ENCODE measurements around the gene SMYD5. TPM values are rescaled to one million over a fixed set of nuclear protein-coding genes. Genes with fewer than 3 reads are reported as not detected.
"Not testable (repeated sequence)": the region's sequence is repeated elsewhere in the genome, so short reads cannot be mapped to it uniquely, and the experiment has no call there.

Gene SMYD5
- total RNA-seq, 1 donor from 2014 or later: 25.5 TPM

DNA sequence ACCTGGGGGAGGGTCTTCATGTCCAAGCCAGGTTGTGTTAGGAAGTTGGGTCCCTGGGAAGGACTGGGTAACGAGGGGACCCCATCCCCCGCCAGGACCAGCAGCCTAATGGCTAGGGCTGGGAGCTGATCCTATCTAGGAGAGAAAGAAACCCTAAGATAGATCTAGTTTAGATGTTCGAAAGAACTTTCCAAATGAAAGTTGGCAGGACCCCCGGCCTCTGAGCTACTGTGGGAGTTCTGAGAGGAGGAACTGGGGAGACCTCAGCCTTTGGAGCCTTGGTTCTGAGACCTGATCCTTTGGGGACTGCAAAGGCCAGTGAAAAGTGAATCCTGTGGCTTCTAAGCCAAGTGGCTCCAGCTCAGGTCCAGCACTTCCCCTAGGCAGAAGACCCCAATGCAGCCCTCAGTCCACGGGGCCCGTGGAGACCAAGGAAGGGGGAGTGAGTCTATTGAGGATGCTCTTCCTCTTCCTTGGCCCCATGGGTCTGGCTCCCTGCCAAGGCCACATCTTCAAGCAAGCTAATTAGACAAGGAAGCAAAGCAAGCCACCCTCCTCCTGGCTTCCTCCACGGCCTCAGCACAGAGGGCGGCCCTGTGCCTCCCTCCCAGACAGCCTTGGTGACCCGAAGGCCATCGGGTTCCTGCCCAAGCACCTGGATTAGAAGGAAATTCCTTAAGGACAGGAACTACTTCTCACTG, 43.5 kb downstream of the SMYD5 start:
- intact Hi-C loops (cut with micrococcal nuclease): no loop called here

DNA sequence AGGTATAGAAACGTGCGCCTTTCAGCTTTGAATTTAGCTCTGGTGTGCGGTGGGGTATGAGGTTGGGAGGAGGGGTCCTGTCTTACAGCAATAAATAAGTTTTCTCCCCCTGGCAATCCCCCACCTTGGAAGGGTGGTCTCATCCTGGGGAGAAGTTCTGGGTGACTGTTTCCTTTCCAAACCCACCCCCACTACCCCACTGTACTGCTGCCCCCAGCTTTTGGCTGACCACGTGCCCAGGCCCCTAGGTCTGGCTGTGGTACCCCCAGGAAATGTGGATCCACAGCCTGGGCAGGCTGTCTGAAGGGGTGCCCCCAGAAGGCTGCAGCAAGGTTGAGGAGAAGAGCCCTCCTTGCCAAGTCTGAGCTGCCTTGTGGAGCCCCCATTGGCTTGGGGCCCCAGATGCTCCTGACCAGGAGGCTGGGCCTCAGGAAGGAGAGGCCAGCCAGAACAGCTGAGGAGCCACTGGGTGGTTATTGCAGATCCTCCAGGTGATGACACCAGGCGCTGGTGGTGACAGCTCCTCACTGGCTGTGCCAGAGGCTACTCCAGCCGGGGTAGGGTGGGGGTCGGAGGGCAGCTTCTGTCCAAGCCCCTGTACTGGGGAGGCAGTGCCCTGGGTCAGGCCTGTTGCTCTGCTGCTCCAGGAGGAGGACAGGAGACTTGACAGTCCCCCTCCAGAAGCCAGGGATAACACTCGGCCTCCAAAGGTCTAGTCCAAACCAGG, 44.3 kb downstream of the SMYD5 start:
- intact Hi-C loops (cut with micrococcal nuclease): no loop called here

DNA sequence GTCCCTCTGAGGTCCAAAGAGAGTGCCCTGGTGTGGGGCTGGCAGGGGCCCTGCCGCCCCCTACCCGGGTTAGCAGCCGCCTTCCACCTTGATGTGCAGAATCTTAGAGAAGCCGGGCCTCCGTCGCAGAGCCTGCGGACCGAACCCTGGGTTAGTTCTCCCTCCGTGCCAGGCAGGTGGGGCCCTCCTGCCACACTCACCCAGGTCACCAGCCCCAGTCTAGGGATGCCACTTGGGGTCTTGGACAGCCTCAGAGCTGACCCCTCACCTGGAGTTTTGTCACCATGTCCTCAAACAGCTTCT, 44.8 kb downstream of the SMYD5 start:
- intact Hi-C loops (cut with micrococcal nuclease): no loop called here

DNA sequence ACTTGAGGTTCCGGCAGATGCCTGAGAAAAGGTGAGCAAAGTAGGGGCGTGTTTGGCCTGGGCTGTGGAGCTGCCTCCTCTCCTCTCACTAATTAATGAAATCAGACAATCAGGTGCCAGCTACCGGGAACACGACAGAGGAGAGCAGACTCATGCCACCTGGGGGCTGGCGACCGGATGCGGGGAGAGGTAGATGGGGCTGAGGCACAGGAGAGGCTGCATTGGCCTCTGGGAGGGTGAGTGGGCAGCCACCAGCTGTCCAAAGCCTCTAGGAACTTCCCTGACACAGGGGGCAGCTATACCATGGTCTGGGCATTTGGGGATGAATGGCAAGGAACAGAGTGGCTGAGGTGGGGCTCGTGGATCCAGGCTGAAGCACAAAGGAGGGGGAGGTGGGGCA, 45.2 kb downstream of the SMYD5 start:
- intact Hi-C loops (cut with micrococcal nuclease): no loop called here

DNA sequence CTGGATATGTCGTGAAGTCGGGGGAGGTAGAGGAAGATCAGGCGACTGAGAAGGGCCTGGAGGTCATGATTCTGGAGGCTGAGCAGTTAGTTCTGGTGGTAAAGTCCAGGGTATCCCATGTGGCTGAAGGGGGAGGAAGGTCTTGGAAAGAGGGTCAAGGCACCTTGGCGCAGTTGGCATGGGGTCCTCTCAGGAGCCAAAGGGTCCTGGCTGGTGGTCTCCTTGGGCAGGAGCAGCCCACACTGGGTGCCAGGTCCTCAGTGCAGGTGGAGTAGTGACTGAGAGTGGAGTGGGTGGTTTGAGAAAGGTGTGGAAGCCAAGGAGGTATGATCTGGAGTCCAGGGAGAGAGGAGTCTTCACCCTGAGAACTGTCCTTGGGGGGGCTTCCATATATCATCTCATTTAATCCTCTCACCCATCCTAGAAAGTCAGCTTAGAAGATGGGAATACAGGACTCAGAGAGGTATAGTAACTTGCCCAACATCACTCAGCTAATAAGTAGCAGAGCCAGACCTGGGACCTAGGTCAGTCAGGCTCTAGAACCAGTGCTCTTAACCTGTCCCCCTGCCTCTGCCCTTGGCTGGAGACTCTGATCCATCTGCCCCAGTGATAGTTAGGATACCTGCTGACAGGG, 45.8 kb downstream of the SMYD5 start:
- intact Hi-C loops (cut with micrococcal nuclease): no loop called here

DNA sequence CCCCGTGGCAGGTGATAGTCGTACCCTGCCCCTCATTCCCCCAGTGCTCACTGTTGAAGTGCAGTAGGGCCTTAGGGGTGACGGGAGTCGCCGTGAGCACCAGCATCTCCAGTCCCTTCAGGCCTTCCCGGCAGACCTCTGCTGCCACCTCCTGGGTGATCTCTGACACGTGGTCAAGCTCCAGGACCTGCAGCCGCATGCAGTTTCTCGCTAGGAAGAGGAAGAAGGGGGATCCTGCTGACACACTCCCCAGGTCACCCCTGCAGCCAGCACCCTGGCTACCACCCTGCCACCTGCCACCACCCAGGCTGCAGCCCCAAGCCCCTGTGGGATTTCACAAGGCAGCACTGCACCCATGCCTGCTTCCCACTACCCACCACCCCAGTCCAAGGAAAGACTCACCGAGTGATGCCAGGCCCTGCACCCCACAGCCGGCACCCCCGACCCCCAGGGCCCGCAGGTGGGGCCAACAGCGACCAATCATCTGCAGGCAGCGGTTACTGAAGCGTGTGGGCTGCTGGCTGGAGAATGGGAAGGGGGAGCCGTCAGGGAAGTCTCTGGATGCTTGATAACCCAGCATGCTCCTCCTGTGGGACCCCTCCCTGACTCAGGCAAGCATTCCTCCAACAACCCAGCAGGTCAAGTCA, 46.4 kb downstream of the SMYD5 start:
- intact Hi-C loops (cut with micrococcal nuclease): no loop called here

DNA sequence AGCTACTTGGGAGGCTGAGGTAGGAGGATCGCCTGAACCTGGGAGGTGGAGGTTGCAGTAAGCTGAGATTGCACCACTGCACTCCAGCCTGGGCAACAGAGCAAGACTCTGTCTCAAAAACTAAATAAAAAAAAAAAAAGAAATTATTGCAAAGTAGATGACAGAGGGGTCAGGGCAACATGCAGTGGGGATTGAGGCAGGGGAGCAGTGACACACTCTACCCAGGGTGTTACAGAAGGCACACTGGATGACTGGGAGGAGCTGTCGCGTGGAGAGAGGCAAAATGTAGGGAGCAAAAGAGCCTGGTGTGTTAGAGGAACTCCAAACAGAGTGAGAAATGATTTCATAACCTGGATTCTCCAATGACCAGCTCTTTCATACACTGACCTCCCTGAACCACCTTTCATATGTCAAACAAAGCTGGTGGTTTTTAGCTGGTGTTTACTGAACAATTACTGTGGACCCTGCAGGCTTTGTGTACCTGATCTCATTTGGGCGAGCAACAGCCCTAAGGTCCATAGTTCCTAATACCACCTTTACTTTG, 48.1 kb downstream of the SMYD5 start:
- intact Hi-C loops (cut with micrococcal nuclease): no loop called here

DNA sequence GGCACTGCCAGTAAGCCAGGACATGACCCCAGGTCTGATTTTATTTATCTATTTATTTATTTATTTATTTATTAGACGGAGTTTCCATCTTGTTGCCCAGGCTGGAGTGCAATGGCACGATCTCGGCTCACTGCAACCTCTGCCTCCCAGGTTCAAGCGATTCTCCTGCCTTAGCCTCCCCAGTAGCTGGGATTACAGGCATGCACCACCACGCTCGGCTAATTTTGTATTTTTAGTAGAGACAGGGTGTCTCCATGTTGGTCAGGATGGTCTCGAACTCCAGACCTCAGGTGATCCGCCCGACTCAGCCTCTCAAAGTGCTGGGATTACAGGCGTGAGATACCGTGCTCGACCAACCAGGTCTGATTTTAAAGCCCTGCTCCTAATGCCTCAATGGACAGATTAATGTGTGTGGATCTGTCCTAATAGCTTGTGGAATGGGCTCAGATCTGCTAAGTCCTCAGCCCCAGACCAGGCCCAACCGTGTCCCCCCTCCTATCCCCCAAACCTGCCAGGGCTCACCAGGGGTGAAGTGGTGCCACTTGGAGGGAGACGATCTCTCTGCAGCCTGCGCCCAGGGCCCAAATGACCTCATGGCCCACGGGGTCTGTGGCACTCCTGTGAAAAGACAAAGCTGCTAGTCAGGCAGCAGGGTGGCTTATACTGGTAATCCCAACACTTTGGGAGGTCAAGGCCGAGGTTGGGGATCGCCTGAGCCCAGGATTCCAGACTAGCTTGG, 48.8 kb downstream of the SMYD5 start:
- intact Hi-C loops (cut with micrococcal nuclease): not testable (repeated sequence)

DNA sequence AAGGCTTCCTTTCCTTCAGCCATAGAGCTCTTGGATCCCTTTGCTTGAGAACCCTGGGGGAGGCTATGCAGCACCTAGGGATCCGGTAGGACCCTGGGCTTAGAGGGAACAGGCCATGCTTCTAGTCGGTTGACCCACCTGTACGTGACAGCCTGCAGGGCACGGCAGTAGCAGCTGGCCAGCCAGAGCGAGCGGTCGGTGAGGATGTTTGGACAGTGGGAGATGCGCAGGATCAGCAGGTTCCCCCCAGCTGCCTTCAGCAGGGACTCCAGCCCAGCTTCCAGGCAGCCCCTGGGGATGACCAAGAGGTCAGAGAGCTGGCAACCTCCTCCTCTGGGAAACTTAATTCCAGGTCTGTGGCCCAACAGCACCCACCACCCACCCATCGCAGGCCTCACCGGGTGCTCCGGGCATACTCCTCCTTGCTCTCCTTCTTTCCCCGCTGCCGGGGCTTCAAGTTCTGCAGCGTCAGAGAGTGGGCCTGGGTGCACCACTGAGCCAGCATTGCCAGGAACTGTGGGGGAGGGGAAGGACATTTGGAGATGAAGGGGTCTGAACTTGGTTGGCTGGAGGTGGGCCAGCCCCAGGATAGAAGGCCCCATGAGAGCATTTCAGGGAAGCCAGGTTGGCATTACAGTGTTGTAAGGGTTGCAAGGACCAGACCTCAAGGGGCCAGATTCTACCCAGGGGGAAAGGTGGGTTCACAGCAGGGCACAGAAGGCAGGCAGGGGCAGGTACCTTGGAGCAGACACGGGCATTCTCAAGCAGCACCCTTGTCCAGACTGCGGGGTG, 49.7 kb downstream of the SMYD5 start:
- intact Hi-C loops (cut with micrococcal nuclease): no loop called here

DNA sequence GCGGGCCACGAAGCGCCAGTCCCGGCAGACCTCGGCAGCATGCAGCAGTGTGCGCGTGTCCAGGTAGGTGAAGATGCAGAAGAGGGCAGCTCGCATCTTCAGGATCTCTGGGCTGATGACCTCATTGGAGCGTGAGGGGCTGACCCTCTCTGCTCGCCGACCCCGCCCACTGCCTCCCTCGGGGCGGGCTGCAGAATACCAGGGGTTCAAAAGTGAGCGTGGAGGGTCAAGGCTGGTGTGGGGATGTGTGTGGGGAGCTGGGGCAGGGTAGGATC, 50.2 kb downstream of the SMYD5 start:
- intact Hi-C loops (cut with micrococcal nuclease): no loop called here

DNA sequence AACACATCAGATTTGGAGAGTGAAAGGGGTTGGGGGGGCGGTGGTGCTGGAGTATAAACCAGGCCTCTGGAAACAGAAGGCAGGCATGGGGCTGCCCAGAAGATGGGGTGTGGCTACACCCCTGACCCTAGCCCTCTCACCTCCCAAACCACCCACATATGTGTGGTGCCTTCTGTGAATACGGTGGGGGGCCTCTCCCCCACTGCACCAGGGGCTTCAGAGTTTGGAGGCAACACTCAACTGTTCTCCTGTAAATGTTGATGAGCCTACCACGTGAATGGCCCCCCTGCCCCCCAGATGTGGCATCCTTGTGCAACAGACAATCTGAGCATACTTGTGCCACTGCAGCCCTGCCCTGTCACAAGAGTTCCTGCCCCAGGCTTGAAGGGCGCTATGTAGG, 50.7 kb downstream of the SMYD5 start:
- intact Hi-C loops (cut with micrococcal nuclease): no loop called here

DNA sequence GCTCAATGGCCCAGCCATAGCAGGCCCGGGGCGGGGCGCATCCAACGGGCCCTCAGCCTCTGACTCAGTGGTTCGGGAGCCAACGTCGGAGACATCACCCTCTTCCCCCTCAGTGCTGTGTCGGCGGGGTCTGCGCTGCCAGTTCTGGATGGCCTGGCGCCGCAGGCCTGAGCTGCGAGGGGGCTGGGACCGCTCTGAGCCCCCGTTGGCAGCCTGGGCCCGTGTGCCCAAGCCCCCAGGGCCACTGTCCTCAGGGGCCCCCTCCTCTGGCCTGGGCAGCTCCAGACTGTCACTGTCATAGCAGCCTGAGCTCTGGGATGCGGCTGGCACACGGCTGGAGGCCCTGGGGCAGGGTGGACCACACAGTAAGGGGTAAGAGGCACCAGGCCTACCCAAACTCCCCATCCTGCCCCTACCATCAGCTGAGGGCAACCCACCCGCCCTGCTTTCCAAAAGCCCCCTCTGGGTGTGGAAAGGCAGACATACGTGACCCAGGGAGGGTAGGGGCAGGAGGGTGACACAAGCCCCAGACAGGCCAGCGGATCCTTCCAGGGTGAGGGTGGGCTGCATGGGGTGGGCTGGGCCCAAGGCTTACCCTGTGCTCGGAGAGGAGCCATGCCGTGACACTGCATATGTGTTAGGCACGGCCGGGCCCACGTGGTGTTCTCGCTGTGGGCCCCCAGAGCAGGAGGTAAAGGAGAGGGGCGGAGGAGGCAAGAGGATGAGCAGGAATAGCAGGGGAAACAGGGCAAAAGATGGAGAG, 51.4 kb downstream of the SMYD5 start:
- intact Hi-C loops (cut with micrococcal nuclease): no loop called here

DNA sequence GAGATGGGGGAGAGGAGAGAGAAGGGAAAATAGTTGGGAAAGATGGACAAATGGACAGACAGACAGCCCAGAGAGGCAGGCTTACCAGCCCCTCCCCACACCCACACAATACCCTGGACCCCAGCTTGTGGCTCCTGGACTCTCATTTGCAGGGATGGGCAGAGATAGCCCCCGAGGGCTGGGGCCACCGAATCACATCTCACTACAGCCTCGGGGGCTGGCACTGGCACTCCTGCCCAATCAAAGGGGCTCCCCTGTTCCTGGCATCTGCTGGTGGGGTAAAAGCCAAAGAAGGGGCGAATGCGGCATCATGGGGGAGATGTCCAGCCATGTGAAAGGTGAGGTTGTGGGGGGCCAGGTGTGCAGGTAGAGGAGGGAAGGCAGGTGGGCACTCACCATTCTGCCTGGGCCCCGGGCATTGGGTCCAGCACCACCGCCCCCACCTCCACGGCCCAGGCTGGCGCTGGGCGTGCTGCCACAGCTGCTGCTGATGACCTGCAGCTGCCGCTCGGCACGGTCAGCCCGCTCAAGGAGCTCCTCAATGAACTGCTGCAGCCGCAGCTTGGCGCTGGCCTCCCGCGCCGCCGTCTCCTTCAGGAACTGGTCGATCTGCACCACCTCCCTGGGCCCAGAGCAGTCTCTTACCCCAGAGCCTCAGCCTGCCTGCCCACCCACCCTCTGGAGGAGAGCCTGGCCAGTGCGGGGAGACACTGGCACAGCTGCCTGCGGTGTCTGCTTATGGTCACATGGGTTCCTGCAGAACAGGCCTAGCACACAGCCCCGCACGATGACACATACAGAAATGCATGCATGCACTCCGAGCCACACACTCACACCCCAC, 52.2 kb downstream of the SMYD5 start:
- intact Hi-C loops (cut with micrococcal nuclease): no loop called here

DNA sequence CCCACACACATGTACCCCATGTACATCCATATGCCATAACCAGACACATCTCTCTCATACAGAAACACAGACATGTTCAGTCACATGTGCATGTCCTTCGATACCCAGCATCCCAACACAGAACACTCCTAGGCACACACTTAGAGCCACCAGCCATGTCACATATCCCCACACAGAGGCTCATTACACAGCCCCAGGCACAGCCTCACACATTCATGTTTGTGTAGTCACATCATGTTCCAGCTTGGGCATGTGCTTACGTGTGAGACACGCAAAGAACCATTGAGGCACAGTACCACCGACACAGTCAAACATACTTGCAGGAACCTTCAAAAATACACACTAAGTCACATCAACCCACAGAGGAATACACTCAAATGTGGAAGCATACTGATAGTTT, 53.0 kb downstream of the SMYD5 start:
- intact Hi-C loops (cut with micrococcal nuclease): no loop called here

DNA sequence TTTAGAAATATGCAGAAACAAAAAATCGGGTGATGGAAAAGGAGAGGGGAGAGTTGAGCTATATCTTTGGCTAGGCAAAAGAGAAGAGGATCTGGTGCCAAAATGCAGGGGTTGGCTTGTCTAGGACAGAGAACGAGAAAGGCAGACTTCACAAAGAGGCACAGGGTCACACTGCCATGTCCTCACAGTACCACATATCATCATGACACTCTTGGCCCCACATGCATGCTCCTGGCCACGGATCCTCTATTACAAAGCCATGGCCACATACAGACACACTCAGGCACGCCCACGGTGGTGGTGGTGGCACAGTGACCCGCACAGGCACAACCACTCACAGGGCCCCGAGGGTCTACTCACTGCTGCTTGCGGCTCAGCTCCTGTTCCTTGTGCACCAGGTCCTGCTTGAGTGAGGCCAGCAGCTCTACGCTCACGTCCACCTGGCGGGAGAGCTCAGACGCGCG, 54.4 kb downstream of the SMYD5 start:
- intact Hi-C loops (cut with micrococcal nuclease): no loop called here

DNA sequence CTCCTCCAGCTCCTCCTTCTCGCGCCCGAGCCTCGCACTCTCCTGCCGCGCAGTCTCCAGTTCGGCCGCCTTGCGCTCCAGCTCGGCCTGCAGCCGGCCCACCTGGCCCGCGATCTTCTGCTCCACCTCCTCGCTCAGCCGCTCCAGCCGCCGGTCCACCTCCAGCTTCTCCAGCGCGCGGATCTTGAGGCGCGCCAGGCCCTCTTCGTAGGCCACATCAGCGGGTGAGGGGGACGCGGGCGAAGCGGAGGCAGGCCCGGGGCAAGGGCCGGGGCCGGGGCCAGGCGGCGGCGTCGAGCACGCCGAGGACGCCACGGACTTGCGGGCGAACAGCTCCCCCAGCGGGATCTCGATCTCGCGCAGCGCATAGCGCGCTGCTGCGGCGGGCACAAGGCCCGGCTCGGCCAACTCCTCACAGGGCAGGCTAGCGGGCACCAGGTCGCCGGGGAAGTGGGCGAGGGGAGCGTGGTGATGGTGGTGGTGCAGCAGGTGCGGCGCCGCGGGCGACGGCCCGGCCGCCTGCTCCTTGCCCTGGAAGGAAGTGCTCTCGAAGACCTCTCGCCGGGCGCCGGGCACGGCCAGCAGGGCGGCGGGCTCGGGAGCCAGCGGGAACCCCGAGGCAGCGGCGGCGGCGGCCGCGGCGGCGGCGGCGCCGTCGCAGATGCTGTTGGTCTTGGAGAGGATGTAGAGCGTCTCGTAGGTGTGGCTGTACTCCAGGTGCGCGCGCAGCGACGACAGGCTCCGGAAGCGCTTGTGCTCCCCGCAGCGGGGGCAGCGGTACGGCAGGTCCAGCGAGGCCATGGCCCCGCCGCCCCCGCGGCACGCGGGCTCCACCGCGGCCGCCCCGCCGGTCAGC, 55.0 kb downstream of the SMYD5 start:
- intact Hi-C loops (cut with micrococcal nuclease): loop anchor here (1.0 kb wide), 2 partner anchors 21 to 35 kb away; partner anchors contain the start of gene CCT7

DNA sequence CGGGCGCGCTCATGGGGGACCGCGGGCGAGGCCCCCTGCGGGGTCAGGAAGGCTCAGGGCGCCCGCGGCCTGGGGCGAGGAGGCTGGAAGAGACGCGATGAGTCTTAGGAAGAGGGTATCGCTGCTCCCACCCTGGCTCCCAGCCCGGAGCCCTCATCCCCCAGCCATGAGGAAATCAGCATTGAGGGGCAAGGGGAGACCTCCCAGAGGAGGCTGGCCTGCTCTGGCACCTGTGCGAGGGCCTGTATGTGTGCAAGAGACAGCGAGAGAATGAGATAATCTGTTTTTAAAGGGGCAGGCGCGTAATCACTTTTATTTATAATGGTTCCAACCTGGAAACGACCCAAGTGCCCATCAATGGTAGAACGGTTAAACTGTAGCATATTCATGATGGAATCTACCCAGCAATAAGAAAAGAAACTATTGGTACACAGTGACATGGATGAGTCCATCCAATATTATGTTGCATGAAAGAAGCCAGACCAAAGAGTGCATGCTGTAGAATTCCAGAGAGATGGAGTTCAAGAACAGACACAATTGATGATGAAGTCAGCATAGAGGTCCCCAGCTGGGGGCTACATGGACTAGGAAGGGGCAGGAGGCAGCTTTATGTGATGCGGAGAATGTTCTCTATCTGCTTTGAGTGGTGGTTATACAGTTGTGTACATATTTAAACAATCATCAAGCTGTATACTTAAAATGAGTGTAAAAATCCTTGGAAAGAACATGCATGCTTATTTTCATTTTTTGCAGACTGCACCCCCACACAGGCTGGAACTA, 55.8 kb downstream of the SMYD5 start:
- intact Hi-C loops (cut with micrococcal nuclease): loop anchor here (1.0 kb wide), 2 partner anchors 20 to 36 kb away; partner anchors contain the start of gene CCT7

All from T-helper 2 cell treated with Interferon-gamma antibody and Interleukin-4, amounts not matched to agents 100 ng/mL and 5 ng/mL, for 36 hours (primary cell).